AG04450 (cell line): ENCODE results near the gene GUSB. TPM values are rescaled to one million over a fixed set of nuclear protein-coding genes. Genes with fewer than 3 reads are reported as not detected.

Source experiments
- CTCF ChIA-PET: fragments of 300-600, 350-600 bp; formaldehyde crosslinking; extraction: SDS; loops from one replicate; lab custom pipeline; 2022; ENCODE audit warnings: antibody characterized with exemption, inconsistent platforms; lab: Charles Lee
- POLR2A ChIA-PET: fragments of 350-600 bp; formaldehyde crosslinking; extraction: SDS; loops from one replicate; lab custom pipeline; 2021; ENCODE audit warnings: antibody characterized with exemption, inconsistent platforms; lab: Yijun Ruan, JAX
- DNase-seq: peaks from one replicate; pipeline ENCODE4 v3.0.0-alpha.2; 2011; ENCODE audit warnings: low read depth, low spot score
- H3K27ac ChIP-seq: one replicate; pipeline ENCODE4 v1.5.1; 2012; ENCODE audit warnings: low read depth, low read length, control low read depth
- H3K27me3 ChIP-seq: one replicate; pipeline ENCODE4 v1.6.0; 2012; ENCODE audit warnings: low read length; ENCODE audit not compliant: control insufficient read depth, insufficient read depth
- H3K4me3 ChIP-seq: 2 replicates; pipeline ENCODE4 v1.5.1; 2011; ENCODE audit warnings: mild to moderate bottlenecking, low read depth, low read length, control low read depth
- H3K9me3 ChIP-seq: 2 replicates; pipeline ENCODE4 v1.5.1; 2012; ENCODE audit warnings: low read length; ENCODE audit not compliant: control insufficient read depth, insufficient read depth
- CTCF ChIP-seq: IDR thresholded peaks from 2 replicates; pipeline ENCODE4 v1.5.1; 2011; ENCODE audit warnings: low read depth, low read length, control low read depth, inconsistent platforms
- polyA plus RNA-seq: library from polyadenylated mRNA; depleted of rRNA; stranded (reverse); fragments of >200 nt; gene quantifications from 2 replicates; pipeline ENCODE4 v1.2.3, GENCODE V29; 2011

The GUSB gene
- polyA plus RNA-seq, 1 experiment = 49.3 TPM

GRCh38 chr7:65974191-65974801 is 7.7 kb downstream of the GUSB start:
- DNase-seq = no peak
- Histone ChIP-seq H3K9me3 (no peaks in the 10 kb centered on the region), H3K27ac (no peak overlapping the region), H3K4me3 (no peak overlapping the region), H3K27me3 (no peaks in the 10 kb centered on the region)
- TF ChIP-seq CTCF = no peak
- ChIA-PET CTCF (no interaction called here), POLR2A (no interaction called here)

- H3K4me3 ChIP-seq = no peak overlapping the region
- CTCF ChIA-PET = no interaction called here
- POLR2A ChIA-PET = no interaction called here
- no peak overlapping the region for H3K27ac ChIP-seq
- no peaks in the 10 kb centered on the region for H3K27me3 ChIP-seq
- no peaks in the 10 kb centered on the region for H3K9me3 ChIP-seq
- DNase-seq = no peak
- TF ChIP-seq CTCF = no peak
Measured at GRCh38 chr7:65972976-65973375, 9.0 kb downstream of the GUSB start.

- TF ChIP-seq CTCF = no peak
- CTCF ChIA-PET = no interaction called here
- POLR2A ChIA-PET = interaction anchor here (0.7 kb wide), 1 partner anchor 96 kb away, joined by 3 read pairs; no protein-coding TSS in a partner anchor
- DNase-seq = no peak
- Histone ChIP-seq H3K27ac (no peak overlapping the region), H3K4me3 (no peak overlapping the region), H3K27me3 (no peaks in the 10 kb centered on the region), H3K9me3 (no peaks in the 10 kb centered on the region)
Measured at GRCh38 chr7:65971021-65971420, 11.0 kb downstream of the GUSB start.

- Histone ChIP-seq H3K27ac (no peak overlapping the region), H3K27me3 (no peaks in the 10 kb centered on the region), H3K9me3 (no peaks in the 10 kb centered on the region), H3K4me3 (no peak overlapping the region)
- CTCF ChIA-PET = no interaction called here
- TF ChIP-seq CTCF = no peak
- no peak for DNase-seq
- POLR2A ChIA-PET = no interaction called here
Measured at GRCh38 chr7:65968256-65969185, 13.5 kb downstream of the GUSB start.
